ENCODE measurements around the gene KRTAP5-6. TPM values are rescaled to one million over a fixed set of nuclear protein-coding genes. Genes with fewer than 3 reads are reported as not detected.
"Not testable (repeated sequence)": the region's sequence is repeated elsewhere in the genome, so short reads cannot be mapped to it uniquely, and the experiment has no call there.

Gene KRTAP5-6
- total RNA-seq, 2 experiments from 2014 or later, result not detected

GRCh38 chr11:1654388-1655167 lies 42.4 kb upstream of the KRTAP5-6 start:
- H3K4me1 Mint-ChIP-seq, result peaks cover 2% of the 10 kb centered on the region
- H3K4me3 Mint-ChIP-seq, result no peak overlapping the region
- peaks cover 32% of the 10 kb centered on the region for H3K27me3 Mint-ChIP-seq
- ATAC-seq (no peak), DNase-seq (no peak)
- H3K27ac Mint-ChIP-seq, result no peak overlapping the region
- no peaks in the 10 kb centered on the region for H3K9me3 Mint-ChIP-seq (ENCODE audit: low read depth)
- H3K36me3 Mint-ChIP-seq, result no peaks in the 10 kb centered on the region
- CTCF ChIA-PET, result interaction anchor here (0.9 to 5.7 kb wide), 5 partner anchors 15 to 497 kb away, joined by 3 to 104 read pairs (median 36); no protein-coding TSS in a partner anchor

GRCh38 chr11:1655168-1656060 lies 41.6 kb upstream of the KRTAP5-6 start:
- Mint-ChIP-seq H3K27ac (no peak overlapping the region), H3K27me3 (peaks cover 40% of the 10 kb centered on the region), H3K9me3 (ENCODE audit: low read depth) (no peaks in the 10 kb centered on the region), H3K4me1 (peaks cover 2% of the 10 kb centered on the region), H3K4me3 (no peak overlapping the region), H3K36me3 (no peaks in the 10 kb centered on the region)
- no peak for DNase-seq
- CTCF ChIA-PET, result interaction anchor here (0.9 to 5.7 kb wide), 2 partner anchors 38 to 142 kb away, joined by 3 to 104 read pairs; no protein-coding TSS in a partner anchor
- no peak for ATAC-seq

- no peaks in the 10 kb centered on the region for H3K9me3 Mint-ChIP-seq (ENCODE audit: low read depth)
- H3K4me3 Mint-ChIP-seq, result no peak overlapping the region
- ATAC-seq (no peak), DNase-seq (no peak)
- CTCF ChIA-PET, result interaction anchor here (0.9 kb wide), 1 partner anchor 38 kb away, joined by 5 read pairs; no protein-coding TSS in a partner anchor
- H3K27ac Mint-ChIP-seq, result no peak overlapping the region
- H3K27me3 Mint-ChIP-seq, result peaks cover 42% of the 10 kb centered on the region
- H3K36me3 Mint-ChIP-seq, result no peaks in the 10 kb centered on the region
- peaks cover 2% of the 10 kb centered on the region for H3K4me1 Mint-ChIP-seq
Observed at GRCh38 chr11:1656061-1656441, 40.9 kb upstream of the KRTAP5-6 start.

- CTCF ChIA-PET, result interaction anchor here (0.9 kb wide), 1 partner anchor 37 kb away, joined by 5 read pairs; no protein-coding TSS in a partner anchor
Observed at GRCh38 chr11:1656670-1657069, 40.3 kb upstream of the KRTAP5-6 start.

GRCh38 chr11:1659506-1659905 lies 37.5 kb upstream of the KRTAP5-6 start:
- CTCF ChIA-PET, result no interaction called here
- Mint-ChIP-seq H3K27me3 (peaks cover 44% of the 10 kb centered on the region), H3K9me3 (ENCODE audit: low read depth) (no peaks in the 10 kb centered on the region), H3K36me3 (no peaks in the 10 kb centered on the region), H3K4me1 (peaks cover 2% of the 10 kb centered on the region), H3K4me3 (no peak overlapping the region), H3K27ac (no peak overlapping the region)
- ATAC-seq (no peak), DNase-seq (no peak)

More at GRCh38 chr11:1656670-1657069, 40.3 kb upstream of the KRTAP5-6 start:
- Mint-ChIP-seq H3K36me3 (no peaks in the 10 kb centered on the region), H3K9me3 (ENCODE audit: low read depth) (no peaks in the 10 kb centered on the region), H3K27ac (no peak overlapping the region), H3K27me3 (peaks cover 40% of the 10 kb centered on the region), H3K4me3 (no peak overlapping the region), H3K4me1 (peaks cover 2% of the 10 kb centered on the region)
- ATAC-seq (no peak), DNase-seq (no peak)

GRCh38 chr11:1660111-1660867 lies 36.7 kb upstream of the KRTAP5-6 start:
- peaks cover 44% of the 10 kb centered on the region for H3K27me3 Mint-ChIP-seq
- ATAC-seq (no peak), DNase-seq (no peak)
- H3K9me3 Mint-ChIP-seq (ENCODE audit: low read depth), result no peaks in the 10 kb centered on the region
- peaks cover 2% of the 10 kb centered on the region for H3K4me1 Mint-ChIP-seq
- no peak overlapping the region for H3K4me3 Mint-ChIP-seq
- CTCF ChIA-PET, result no interaction called here
- H3K36me3 Mint-ChIP-seq, result no peaks in the 10 kb centered on the region
- H3K27ac Mint-ChIP-seq, result no peak overlapping the region

- not testable (repeated sequence) for DNase-seq, H3K36me3 Mint-ChIP-seq, ATAC-seq
Observed at GRCh38 chr11:1661454-1662269, 35.3 kb upstream of the KRTAP5-6 start.

GRCh38 chr11:1662699-1663283 lies 34.2 kb upstream of the KRTAP5-6 start:
- not testable (repeated sequence) for H3K4me1 Mint-ChIP-seq; H3K9me3 Mint-ChIP-seq (ENCODE audit: low read depth)

More at GRCh38 chr11:1661454-1662269, 35.3 kb upstream of the KRTAP5-6 start:
- H3K9me3 Mint-ChIP-seq (ENCODE audit: low read depth); H3K4me1 Mint-ChIP-seq; CTCF ChIA-PET; H3K27ac Mint-ChIP-seq; H3K4me3 Mint-ChIP-seq: not testable (repeated sequence)
- peaks cover 40% of the 10 kb centered on the region for H3K27me3 Mint-ChIP-seq

GRCh38 chr11:1665313-1665712 lies 31.7 kb upstream of the KRTAP5-6 start:
- Mint-ChIP-seq H3K9me3 (ENCODE audit: low read depth) (no peaks in the 10 kb centered on the region), H3K4me3 (no peak overlapping the region), H3K27ac (no peak overlapping the region), H3K27me3 (peaks cover 36% of the 10 kb centered on the region), H3K36me3 (no peaks in the 10 kb centered on the region), H3K4me1 (no peaks in the 10 kb centered on the region)
- ATAC-seq (no peak), DNase-seq (no peak)
- CTCF ChIA-PET, result no interaction called here

More at GRCh38 chr11:1662699-1663283, 34.2 kb upstream of the KRTAP5-6 start:
- H3K27ac Mint-ChIP-seq, H3K4me3 Mint-ChIP-seq, H3K36me3 Mint-ChIP-seq, CTCF ChIA-PET, DNase-seq, ATAC-seq: not testable (repeated sequence)
- peaks cover 37% of the 10 kb centered on the region for H3K27me3 Mint-ChIP-seq

GRCh38 chr11:1667121-1667850 lies 29.7 kb upstream of the KRTAP5-6 start:
- no peak for ATAC-seq
- Mint-ChIP-seq H3K9me3 (ENCODE audit: low read depth) (no peaks in the 10 kb centered on the region), H3K27me3 (peaks cover 35% of the 10 kb centered on the region), H3K4me1 (no peaks in the 10 kb centered on the region), H3K27ac (no peak overlapping the region), H3K4me3 (no peak overlapping the region), H3K36me3 (no peaks in the 10 kb centered on the region)
- CTCF ChIA-PET, result no interaction called here
- no peak for DNase-seq

- no peak for ATAC-seq
- Mint-ChIP-seq H3K4me1 (no peaks in the 10 kb centered on the region), H3K4me3 (no peak overlapping the region), H3K27me3 (peaks cover 36% of the 10 kb centered on the region), H3K36me3 (no peaks in the 10 kb centered on the region), H3K9me3 (ENCODE audit: low read depth) (no peaks in the 10 kb centered on the region), H3K27ac (no peak overlapping the region)
- CTCF ChIA-PET, result no interaction called here
- no peak for DNase-seq
Observed at GRCh38 chr11:1667906-1668305, 29.1 kb upstream of the KRTAP5-6 start.
